HEK293 (cell line): ENCODE results near the gene GUCY2F.

Experiments
- CTCF ChIA-PET: fragments of 350-600 bp; formaldehyde crosslinking; extraction: SDS; loops from one replicate; lab custom pipeline; 2021; ENCODE audit warnings: antibody characterized with exemption; lab: Yijun Ruan, JAX
- POLR2A ChIA-PET: fragments of 300-600 bp; formaldehyde crosslinking; extraction: SDS; loops from one replicate; lab custom pipeline; 2020; ENCODE audit warnings: antibody characterized with exemption, inconsistent platforms; lab: Yijun Ruan, JAX
- H3K27ac ChIP-seq: fragments of 200-500 bp; sonication (Bioruptor generic); 2 replicates; pipeline ENCODE4 v1.5.1; 2014; ENCODE audit warnings: low read depth, low read length, control low read depth, inconsistent platforms; ENCODE audit errors: extremely low read depth
- H3K36me3 ChIP-seq, 2 experiments: fragments of 200-500 bp in 1 of 2; sonication (Bioruptor generic) in 1 of 2; 1 replicate in 1 of 2; 2 replicates in 1 of 2; pipeline ENCODE4 v1.5.1; 2014 to 2017; ENCODE audit warnings: inconsistent platforms in 2 of 2, low read length in 2 of 2; ENCODE audit not compliant: control insufficient read depth in 2 of 2, insufficient read depth in 1 of 2
- H3K4me1 ChIP-seq: fragments of 200-500 bp; sonication (Bioruptor generic); 2 replicates; pipeline ENCODE4 v1.5.1; 2014; ENCODE audit warnings: mild to moderate bottlenecking, low read length, inconsistent platforms; ENCODE audit not compliant: control insufficient read depth, insufficient read depth
- H3K4me3 ChIP-seq: 2 replicates; pipeline ENCODE4 v1.5.1; 2011; ENCODE audit warnings: low read depth, mild to moderate bottlenecking, control low read depth, low read length, moderate library complexity
- H3K9me3 ChIP-seq: fragments of 200-500 bp; sonication (Bioruptor generic); 2 replicates; pipeline ENCODE4 v1.5.1; 2014; ENCODE audit warnings: low read depth, low read length, inconsistent platforms; ENCODE audit not compliant: control insufficient read depth, insufficient read depth
- HOXA7 ChIP-seq: sonication (generic); formaldehyde crosslinking; IDR thresholded peaks from 2 replicates; pipeline ENCODE4 v1.8.1; 2022; ENCODE audit warnings: missing genetic modification reagents, borderline replicate concordance
- MEIS1 ChIP-seq: sonication (generic); formaldehyde crosslinking; IDR thresholded peaks from 2 replicates; pipeline ENCODE4 v1.8.1; 2022; ENCODE audit warnings: missing genetic modification reagents, mild to moderate bottlenecking, borderline replicate concordance
- REPIN1 ChIP-seq: fragments of 450-650 bp; formaldehyde crosslinking; IDR thresholded peaks from 2 replicates; pipeline ENCODE4 v1.5.1; 2017; ENCODE audit warnings: missing biosample characterization, missing genetic modification characterization, low read depth
- SALL2 ChIP-seq: fragments of 450-650 bp; formaldehyde crosslinking; IDR thresholded peaks from 2 replicates; pipeline ENCODE4 v1.5.0; 2017; ENCODE audit warnings: missing biosample characterization, mild to moderate bottlenecking, missing genetic modification characterization, borderline replicate concordance
- SP2 ChIP-seq: fragments of 450-650 bp; formaldehyde crosslinking; IDR thresholded peaks from 2 replicates; pipeline ENCODE4 v1.5.1; 2016; ENCODE audit warnings: missing biosample characterization, missing genetic modification characterization
- SP7 ChIP-seq: fragments of 450-650 bp; formaldehyde crosslinking; IDR thresholded peaks from 2 replicates; pipeline ENCODE4 v1.5.1; 2016; ENCODE audit warnings: missing biosample characterization, missing genetic modification characterization
- TSHZ1 ChIP-seq: fragments of 450-650 bp; formaldehyde crosslinking; IDR thresholded peaks from 2 replicates; pipeline ENCODE4 v1.5.1; 2016; ENCODE audit warnings: missing biosample characterization, missing genetic modification characterization, borderline replicate concordance
- ZBTB21 ChIP-seq: fragments of 450-650 bp; formaldehyde crosslinking; IDR thresholded peaks from 2 replicates; pipeline ENCODE4 v1.5.1; 2017; ENCODE audit warnings: missing biosample characterization, missing genetic modification characterization
- ZIC2 ChIP-seq: fragments of 450-650 bp; formaldehyde crosslinking; IDR thresholded peaks from 2 replicates; pipeline ENCODE4 v1.5.1; 2016; ENCODE audit warnings: missing biosample characterization, missing genetic modification characterization
- ZNF138 ChIP-seq: fragments of 450-650 bp; formaldehyde crosslinking; IDR thresholded peaks from 2 replicates; pipeline ENCODE4 v1.5.1; 2016; ENCODE audit warnings: missing biosample characterization, missing genetic modification characterization, borderline replicate concordance
- ZNF169 ChIP-seq: fragments of 450-650 bp; formaldehyde crosslinking; IDR thresholded peaks from 2 replicates; pipeline ENCODE4 v1.5.1; 2016; ENCODE audit warnings: missing biosample characterization, missing genetic modification characterization
- ZNF202 ChIP-seq: fragments of 450-650 bp; formaldehyde crosslinking; IDR thresholded peaks from 2 replicates; pipeline ENCODE4 v1.5.1; 2016; ENCODE audit warnings: missing biosample characterization, missing genetic modification characterization, borderline replicate concordance
- ZNF239 ChIP-seq: fragments of 450-650 bp; formaldehyde crosslinking; IDR thresholded peaks from 2 replicates; pipeline ENCODE4 v1.5.1; 2016; ENCODE audit warnings: missing biosample characterization, missing genetic modification characterization
- ZNF335 ChIP-seq: fragments of 450-650 bp; formaldehyde crosslinking; conservative IDR thresholded peaks from 2 replicates; pipeline ENCODE4 v1.5.1; 2016; ENCODE audit warnings: missing biosample characterization, missing genetic modification characterization
- ZNF501 ChIP-seq: fragments of 450-650 bp; formaldehyde crosslinking; IDR thresholded peaks from 2 replicates; pipeline ENCODE4 v1.5.1; 2016; ENCODE audit warnings: missing biosample characterization, missing genetic modification characterization
- ZNF521 ChIP-seq: fragments of 450-650 bp; formaldehyde crosslinking; IDR thresholded peaks from 2 replicates; pipeline ENCODE4 v1.5.1; 2017; ENCODE audit warnings: missing biosample characterization, mild to moderate bottlenecking, missing genetic modification characterization
- ZNF623 ChIP-seq: fragments of 450-650 bp; formaldehyde crosslinking; IDR thresholded peaks from 2 replicates; pipeline ENCODE4 v1.5.1; 2016; ENCODE audit warnings: missing biosample characterization, missing genetic modification characterization
- ZNF626 ChIP-seq: fragments of 450-650 bp; sonication (Bioruptor Pico); formaldehyde crosslinking; IDR thresholded peaks from 2 replicates; pipeline ENCODE4 v1.5.1; 2018; ENCODE audit warnings: missing biosample characterization, missing genetic modification characterization, inconsistent platforms
- ZNF76 ChIP-seq: fragments of 450-650 bp; formaldehyde crosslinking; IDR thresholded peaks from 2 replicates; pipeline ENCODE4; 2016; ENCODE audit warnings: low read depth, missing biosample characterization, missing genetic modification characterization, borderline replicate concordance
- ZNF777 ChIP-seq: fragments of 450-650 bp; formaldehyde crosslinking; IDR thresholded peaks from 2 replicates; pipeline ENCODE4 v1.5.1; 2017; ENCODE audit warnings: missing biosample characterization, missing genetic modification characterization, borderline replicate concordance
- TF ChIP-seq, protein P1 (sequence below): fragments of 450-650 bp; formaldehyde crosslinking; conservative IDR thresholded peaks from 2 replicates; pipeline ENCODE4 v1.5.1; 2016; ENCODE audit warnings: low read depth, missing biosample characterization, missing genetic modification characterization
- TF ChIP-seq, protein P2 (sequence below): fragments of 450-650 bp; formaldehyde crosslinking; IDR thresholded peaks from 2 replicates; pipeline ENCODE4 v1.5.1; 2016; ENCODE audit warnings: missing biosample characterization, missing genetic modification characterization
- TF ChIP-seq, protein P3 (sequence below): fragments of 450-650 bp; formaldehyde crosslinking; IDR thresholded peaks from 2 replicates; pipeline ENCODE4 v1.5.1; 2016; ENCODE audit warnings: missing biosample characterization, missing genetic modification characterization

GUCY2F gene

GRCh38 chrX:109378281-109378680, 103.6 kb downstream of the GUCY2F start:
- Histone ChIP-seq H3K36me3 (no peaks in the 10 kb centered on the region), H3K27ac (no peak overlapping the region), H3K4me3 (no peak overlapping the region), H3K4me1 (no peaks in the 10 kb centered on the region)
- ChIA-PET CTCF (interaction anchor here (0.6 kb wide), 1 partner anchor 99 kb away, joined by 3 read pairs; no protein-coding TSS in a partner anchor), POLR2A (no interaction called here)
- no peak for TF ChIP-seq ZNF501 (tag by site-specific recombination)
- no peak for TF ChIP-seq ZIC2 (tag by site-specific recombination)
- TF ChIP-seq ZNF169: no peak
- TF ChIP-seq TSHZ1: no peak
- no peak for TF ChIP-seq HOXA7 (CRISPR knock-in tag)
- TF ChIP-seq ZNF76 (tag by site-specific recombination): no peak
- TF ChIP-seq, protein P1, sequence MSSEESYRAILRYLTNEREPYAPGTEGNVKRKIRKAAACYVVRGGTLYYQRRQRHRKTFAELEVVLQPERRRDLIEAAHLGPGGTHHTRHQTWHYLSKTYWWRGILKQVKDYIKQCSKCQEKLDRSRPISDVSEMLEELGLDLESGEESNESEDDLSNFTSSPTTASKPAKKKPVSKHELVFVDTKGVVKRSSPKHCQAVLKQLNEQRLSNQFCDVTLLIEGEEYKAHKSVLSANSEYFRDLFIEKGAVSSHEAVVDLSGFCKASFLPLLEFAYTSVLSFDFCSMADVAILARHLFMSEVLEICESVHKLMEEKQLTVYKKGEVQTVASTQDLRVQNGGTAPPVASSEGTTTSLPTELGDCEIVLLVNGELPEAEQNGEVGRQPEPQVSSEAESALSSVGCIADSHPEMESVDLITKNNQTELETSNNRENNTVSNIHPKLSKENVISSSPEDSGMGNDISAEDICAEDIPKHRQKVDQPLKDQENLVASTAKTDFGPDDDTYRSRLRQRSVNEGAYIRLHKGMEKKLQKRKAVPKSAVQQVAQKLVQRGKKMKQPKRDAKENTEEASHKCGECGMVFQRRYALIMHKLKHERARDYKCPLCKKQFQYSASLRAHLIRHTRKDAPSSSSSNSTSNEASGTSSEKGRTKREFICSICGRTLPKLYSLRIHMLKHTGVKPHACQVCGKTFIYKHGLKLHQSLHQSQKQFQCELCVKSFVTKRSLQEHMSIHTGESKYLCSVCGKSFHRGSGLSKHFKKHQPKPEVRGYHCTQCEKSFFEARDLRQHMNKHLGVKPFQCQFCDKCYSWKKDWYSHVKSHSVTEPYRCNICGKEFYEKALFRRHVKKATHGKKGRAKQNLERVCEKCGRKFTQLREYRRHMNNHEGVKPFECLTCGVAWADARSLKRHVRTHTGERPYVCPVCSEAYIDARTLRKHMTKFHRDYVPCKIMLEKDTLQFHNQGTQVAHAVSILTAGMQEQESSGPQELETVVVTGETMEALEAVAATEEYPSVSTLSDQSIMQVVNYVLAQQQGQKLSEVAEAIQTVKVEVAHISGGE (tag by site-specific recombination): no peak
- TF ChIP-seq ZNF626 (tag by site-specific recombination): no peak
- no peak for TF ChIP-seq ZNF623 (tag by site-specific recombination)
- TF ChIP-seq SALL2 (tag by site-specific recombination): no peak
- no peak for TF ChIP-seq ZBTB21
- TF ChIP-seq, all 188 proteins: peak for 0
- H3K9me3 ChIP-seq: no peaks in the 10 kb centered on the region

GRCh38 chrX:109374262-109374960, 107.5 kb downstream of the GUCY2F start:
- Histone ChIP-seq H3K36me3 (no peaks in the 10 kb centered on the region), H3K27ac (no peak overlapping the region), H3K9me3 (no peaks in the 10 kb centered on the region), H3K4me1 (no peaks in the 10 kb centered on the region), H3K4me3 (no peak overlapping the region)
- ChIA-PET CTCF (interaction anchor here (1.8 kb wide), 1 partner anchor 10 kb away, joined by 9 read pairs; no protein-coding TSS in a partner anchor), POLR2A (no interaction called here)
- TF ChIP-seq, protein P2, sequence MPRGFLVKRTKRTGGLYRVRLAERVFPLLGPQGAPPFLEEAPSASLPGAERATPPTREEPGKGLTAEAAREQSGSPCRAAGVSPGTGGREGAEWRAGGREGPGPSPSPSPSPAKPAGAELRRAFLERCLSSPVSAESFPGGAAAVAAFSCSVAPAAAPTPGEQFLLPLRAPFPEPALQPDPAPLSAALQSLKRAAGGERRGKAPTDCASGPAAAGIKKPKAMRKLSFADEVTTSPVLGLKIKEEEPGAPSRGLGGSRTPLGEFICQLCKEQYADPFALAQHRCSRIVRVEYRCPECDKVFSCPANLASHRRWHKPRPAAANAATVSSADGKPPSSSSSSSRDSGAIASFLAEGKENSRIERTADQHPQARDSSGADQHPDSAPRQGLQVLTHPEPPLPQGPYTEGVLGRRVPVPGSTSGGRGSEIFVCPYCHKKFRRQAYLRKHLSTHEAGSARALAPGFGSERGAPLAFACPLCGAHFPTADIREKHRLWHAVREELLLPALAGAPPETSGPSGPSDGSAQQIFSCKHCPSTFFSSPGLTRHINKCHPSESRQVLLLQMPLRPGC (tag by site-specific recombination): no peak
- TF ChIP-seq ZNF202 (tag by site-specific recombination) (no peak), SP2 (tag by site-specific recombination) (no peak), MEIS1 (CRISPR knock-in tag) (no peak), ZNF138 (tag by site-specific recombination) (no peak), SP7 (tag by site-specific recombination) (no peak), REPIN1 (tag by site-specific recombination) (no peak), ZNF777 (tag by site-specific recombination) (no peak), ZNF521 (no peak), ZNF335 (tag by site-specific recombination) (no peak), ZNF239 (tag by site-specific recombination) (no peak), ZBTB21 (no peak)
- TF ChIP-seq, protein P3, sequence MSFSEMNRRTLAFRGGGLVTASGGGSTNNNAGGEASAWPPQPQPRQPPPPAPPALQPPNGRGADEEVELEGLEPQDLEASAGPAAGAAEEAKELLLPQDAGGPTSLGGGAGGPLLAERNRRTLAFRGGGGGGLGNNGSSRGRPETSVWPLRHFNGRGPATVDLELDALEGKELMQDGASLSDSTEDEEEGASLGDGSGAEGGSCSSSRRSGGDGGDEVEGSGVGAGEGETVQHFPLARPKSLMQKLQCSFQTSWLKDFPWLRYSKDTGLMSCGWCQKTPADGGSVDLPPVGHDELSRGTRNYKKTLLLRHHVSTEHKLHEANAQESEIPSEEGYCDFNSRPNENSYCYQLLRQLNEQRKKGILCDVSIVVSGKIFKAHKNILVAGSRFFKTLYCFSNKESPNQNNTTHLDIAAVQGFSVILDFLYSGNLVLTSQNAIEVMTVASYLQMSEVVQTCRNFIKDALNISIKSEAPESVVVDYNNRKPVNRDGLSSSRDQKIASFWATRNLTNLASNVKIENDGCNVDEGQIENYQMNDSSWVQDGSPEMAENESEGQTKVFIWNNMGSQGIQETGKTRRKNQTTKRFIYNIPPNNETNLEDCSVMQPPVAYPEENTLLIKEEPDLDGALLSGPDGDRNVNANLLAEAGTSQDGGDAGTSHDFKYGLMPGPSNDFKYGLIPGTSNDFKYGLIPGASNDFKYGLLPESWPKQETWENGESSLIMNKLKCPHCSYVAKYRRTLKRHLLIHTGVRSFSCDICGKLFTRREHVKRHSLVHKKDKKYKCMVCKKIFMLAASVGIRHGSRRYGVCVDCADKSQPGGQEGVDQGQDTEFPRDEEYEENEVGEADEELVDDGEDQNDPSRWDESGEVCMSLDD (tag by site-specific recombination): no peak
